Prostate gland (tissue), 2 donors: ENCODE results near the gene HSPB6.

ENCODE experiments used
- POLR2A ChIP-seq: fragments of 450-650 bp; IDR thresholded peaks from one replicate; pipeline ENCODE4 v1.6.1; 2016; ENCODE audit warnings: antibody characterized with exemption, mild to moderate bottlenecking
- TF ChIP-seq, protein P1 (sequence below), 4 experiments: fragments of 200-600 bp in 2 of 4; fragments of 450-650 bp in 2 of 4; sonication (generic) in 2 of 4; IDR thresholded peaks; 1 replicate in 3 of 4; 2 replicates in 1 of 4; pipeline ENCODE4 v1.5.1; 2016 to 2019; ENCODE audit warnings: antibody characterized with exemption in 4 of 4, mild to moderate bottlenecking in 2 of 4, moderate library complexity in 2 of 4

DNA sequence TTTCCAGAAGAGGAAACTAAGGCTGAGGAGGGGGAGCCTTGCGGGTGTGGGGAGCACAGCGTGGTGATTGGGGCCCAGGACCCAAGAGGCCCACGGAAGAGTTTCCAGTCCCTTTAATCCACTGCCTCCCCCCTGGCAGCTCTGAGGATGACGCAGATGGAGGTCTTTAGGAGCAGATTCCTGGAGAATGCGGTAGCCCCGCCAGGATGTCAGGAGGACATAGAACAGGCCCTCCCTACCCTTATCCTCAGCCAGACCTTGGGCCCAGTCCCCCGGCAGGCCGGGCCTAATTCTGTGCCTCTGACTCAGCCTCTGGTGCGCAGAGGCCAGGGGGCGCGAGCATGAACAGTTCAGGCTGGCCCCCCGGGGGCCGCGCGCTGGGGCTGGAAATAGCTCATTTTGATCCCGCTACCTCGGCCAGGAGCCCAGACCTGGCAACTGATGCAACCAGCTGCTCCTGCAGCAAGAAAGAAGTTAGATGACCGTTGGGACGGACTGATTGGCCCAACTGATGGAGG, 461 bp upstream of the HSPB6 start:
- TF ChIP-seq, protein P1, sequence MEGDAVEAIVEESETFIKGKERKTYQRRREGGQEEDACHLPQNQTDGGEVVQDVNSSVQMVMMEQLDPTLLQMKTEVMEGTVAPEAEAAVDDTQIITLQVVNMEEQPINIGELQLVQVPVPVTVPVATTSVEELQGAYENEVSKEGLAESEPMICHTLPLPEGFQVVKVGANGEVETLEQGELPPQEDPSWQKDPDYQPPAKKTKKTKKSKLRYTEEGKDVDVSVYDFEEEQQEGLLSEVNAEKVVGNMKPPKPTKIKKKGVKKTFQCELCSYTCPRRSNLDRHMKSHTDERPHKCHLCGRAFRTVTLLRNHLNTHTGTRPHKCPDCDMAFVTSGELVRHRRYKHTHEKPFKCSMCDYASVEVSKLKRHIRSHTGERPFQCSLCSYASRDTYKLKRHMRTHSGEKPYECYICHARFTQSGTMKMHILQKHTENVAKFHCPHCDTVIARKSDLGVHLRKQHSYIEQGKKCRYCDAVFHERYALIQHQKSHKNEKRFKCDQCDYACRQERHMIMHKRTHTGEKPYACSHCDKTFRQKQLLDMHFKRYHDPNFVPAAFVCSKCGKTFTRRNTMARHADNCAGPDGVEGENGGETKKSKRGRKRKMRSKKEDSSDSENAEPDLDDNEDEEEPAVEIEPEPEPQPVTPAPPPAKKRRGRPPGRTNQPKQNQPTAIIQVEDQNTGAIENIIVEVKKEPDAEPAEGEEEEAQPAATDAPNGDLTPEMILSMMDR (IDR thresholded peaks at IDR 0.05): no peak
- TF ChIP-seq POLR2A: no peak
